HCT116 (cell line): Measurements from ENCODE around the gene PURB. TPM values are rescaled to one million over a fixed set of nuclear protein-coding genes. Genes with fewer than 3 reads are reported as not detected.

Source experiments
- ATAC-seq: fragments of 200-7000 bp; cut with Tn5 transposase; 2 replicates; pipeline ENCODE4 v1.9.1; 2020; ENCODE audit warnings: mild to moderate bottlenecking, moderate library complexity
- Bru-seq: library from RNA; stranded (reverse); fragments of 400-500 nt; gene quantifications from one replicate; lab custom pipeline; 2021; lab: Mats Ljungman, UMichigan
- BruChase-seq, 2 experiments: library from RNA; stranded (reverse); fragments of 400-500 nt; gene quantifications; one replicate each; lab custom pipeline; 2021; lab: Mats Ljungman, UMichigan
- BruUV-seq: library from RNA; stranded (reverse); fragments of 400-500 nt; replicated peaks from 2 replicates; lab custom pipeline; 2021; lab: Mats Ljungman, UMichigan
- CTCF ChIA-PET: fragments of 300-600 bp; sonication (Branson Sonifier 250); formaldehyde crosslinking; loops from one replicate; lab custom pipeline; 2021; ENCODE audit warnings: antibody characterized with exemption; lab: Charles Lee
- POLR2A ChIA-PET: fragments of 300-600, 350-600 bp; sonication (Branson Sonifier 250); formaldehyde crosslinking; loops from one replicate; lab custom pipeline; 2021; ENCODE audit warnings: antibody characterized with exemption; lab: Charles Lee
- RAD21 ChIA-PET, 2 experiments: fragments of 300-600 bp; sonication (Branson Sonifier 250); formaldehyde crosslinking; loops; one replicate each; lab custom pipeline; 2023; ENCODE audit warnings: low total read pairs in 2 of 2; ENCODE audit not compliant: uncharacterized antibody in 2 of 2, unreplicated experiment in 2 of 2, low non-redundant PET in 1 of 2; lab: Charles Lee
- DNase-seq: peaks from one replicate; pipeline ENCODE4 v3.0.0-alpha.2; 2010; ENCODE audit warnings: low read depth, low spot score
- H2AFZ ChIP-seq: fragments of 200-600 bp; shearing (Covaris generic), sonication (generic); 2 replicates; pipeline ENCODE4 v1.6.1; 2017; ENCODE audit warnings: low read depth, mixed run types, mixed read lengths, antibody characterized with exemption, low read length; ENCODE audit not compliant: poor library complexity, severe bottlenecking
- H3K27ac ChIP-seq: 2 replicates; pipeline ENCODE4 v1.5.1; 2012; ENCODE audit warnings: low read depth, low read length
- H3K27me3 ChIP-seq: fragments of 200-600 bp; sonication (generic); 2 replicates; pipeline ENCODE4 v1.6.1; 2016; ENCODE audit warnings: mixed run types, low read length, mixed read lengths; ENCODE audit not compliant: insufficient read depth
- H3K36me3 ChIP-seq, 2 experiments: fragments of 200-500 bp in 1 of 2; fragments of 200-600 bp in 1 of 2; sonication (Bioruptor generic) in 1 of 2; sonication (generic) in 1 of 2; 2 replicates each; pipeline versions ENCODE4 v1.5.1 to v1.6.1; 2014 to 2016; ENCODE audit warnings: low read length in 2 of 2, inconsistent platforms in 1 of 2, mixed read lengths in 1 of 2, mixed run types in 1 of 2; ENCODE audit not compliant: insufficient read depth in 2 of 2, control insufficient read depth in 1 of 2
- H3K4me1 ChIP-seq, 2 experiments: fragments of 200-600 bp in 1 of 2; sonication (generic) in 1 of 2; 2 replicates each; pipeline versions ENCODE4 v1.5.1 to v1.6.1; 2012 to 2017; ENCODE audit warnings: low read length in 2 of 2, inconsistent platforms in 1 of 2, mild to moderate bottlenecking in 1 of 2, mixed read lengths in 1 of 2, mixed run types in 1 of 2, moderate library complexity in 1 of 2; ENCODE audit not compliant: insufficient read depth in 2 of 2, control insufficient read depth in 1 of 2
- H3K4me2 ChIP-seq: fragments of 200-600 bp; sonication (generic); 2 replicates; pipeline ENCODE4 v1.6.1; 2017; ENCODE audit warnings: mixed run types, low read length, mixed read lengths
- H3K4me3 ChIP-seq, 2 experiments: fragments of 200-600 bp in 1 of 2; sonication (generic) in 1 of 2; replicated peaks in 1 of 2; 2 replicates each; pipeline ENCODE4 v1.5.1; 2011 to 2016; ENCODE audit warnings: low read length in 2 of 2, control low read depth in 1 of 2, low read depth in 1 of 2, mild to moderate bottlenecking in 1 of 2, mixed read lengths in 1 of 2, mixed run types in 1 of 2
- H3K79me2 ChIP-seq: fragments of 200-600 bp; sonication (generic); 2 replicates; pipeline ENCODE4 v1.6.1; 2017; ENCODE audit warnings: mild to moderate bottlenecking, mixed run types, low read length, moderate library complexity, mixed read lengths; ENCODE audit not compliant: insufficient read depth
- H3K9ac ChIP-seq: fragments of 200-600 bp; sonication (generic); 2 replicates; pipeline ENCODE4 v1.6.1; 2016; ENCODE audit warnings: low read length, mixed read lengths
- H3K9me2 ChIP-seq: fragments of 200-600 bp; sonication (generic), shearing (Covaris generic); 2 replicates; pipeline ENCODE4 v1.6.1; 2017; ENCODE audit warnings: mixed run types, mild to moderate bottlenecking, moderate library complexity; ENCODE audit not compliant: insufficient read depth
- H3K9me3 ChIP-seq, 2 experiments: fragments of 200-500 bp in 1 of 2; fragments of 200-600 bp in 1 of 2; sonication (Bioruptor generic) in 1 of 2; sonication (generic) in 1 of 2; 2 replicates each; pipeline ENCODE4 v1.6.1; 2014 to 2017; ENCODE audit warnings: low read length in 2 of 2, mixed read lengths in 2 of 2, inconsistent platforms in 1 of 2, low read depth in 1 of 2, mild to moderate bottlenecking in 1 of 2, mixed run types in 1 of 2, moderate library complexity in 1 of 2; ENCODE audit not compliant: control insufficient read depth in 1 of 2, insufficient read depth in 1 of 2
- H4K20me1 ChIP-seq: fragments of 200-600 bp; sonication (generic), shearing (Covaris generic); 2 replicates; pipeline ENCODE4 v1.6.1; 2017; ENCODE audit warnings: mixed run types, mild to moderate bottlenecking, moderate library complexity; ENCODE audit not compliant: insufficient read depth
- CEBPB ChIP-seq: IDR thresholded peaks from 2 replicates; pipeline ENCODE4 v1.6.1; 2012; ENCODE audit warnings: low read depth
- EGR1 ChIP-seq: IDR thresholded peaks from 2 replicates; pipeline ENCODE4 v1.6.1; 2012; ENCODE audit warnings: low read depth
- ELF1 ChIP-seq: IDR thresholded peaks from 2 replicates; pipeline ENCODE4 v1.6.1; 2012; ENCODE audit warnings: low read depth, borderline replicate concordance
- EZH2 ChIP-seq: fragments of 200-600 bp; sonication (generic); IDR thresholded peaks from 2 replicates; pipeline ENCODE4 v1.6.1; 2017; ENCODE audit warnings: antibody characterized with exemption, mixed run types
- EZH2phosphoT487 ChIP-seq: fragments of 200-600 bp; IDR thresholded peaks from 2 replicates; pipeline ENCODE4 v1.6.1; 2018; ENCODE audit warnings: antibody characterized with exemption, borderline replicate concordance
- FOSL1 ChIP-seq: IDR thresholded peaks from 2 replicates; pipeline ENCODE4 v1.6.1; 2012; ENCODE audit warnings: low read depth
- JUND ChIP-seq: IDR thresholded peaks from 2 replicates; pipeline ENCODE4 v1.6.1; 2012
- POLR2AphosphoS5 ChIP-seq: IDR thresholded peaks from 2 replicates; pipeline ENCODE4 v1.6.1; 2011; ENCODE audit warnings: mild to moderate bottlenecking, low read depth, low read length, moderate library complexity
- SIN3A ChIP-seq: IDR thresholded peaks from 2 replicates; pipeline ENCODE4 v1.6.1; 2012; ENCODE audit warnings: low read depth
- SP1 ChIP-seq: IDR thresholded peaks from 2 replicates; pipeline ENCODE4 v1.6.1; 2012; ENCODE audit warnings: low read depth
- SRF ChIP-seq: IDR thresholded peaks from 2 replicates; pipeline ENCODE4 v1.6.1; 2012; ENCODE audit warnings: low read depth
- TCF7L2 ChIP-seq: IDR thresholded peaks from 2 replicates; pipeline ENCODE4 v1.7.0; 2011; ENCODE audit warnings: borderline replicate concordance, inconsistent platforms; ENCODE audit not compliant: insufficient read depth, insufficient read length; ENCODE audit errors: extremely low read depth
- YY1 ChIP-seq: IDR thresholded peaks from 2 replicates; pipeline ENCODE4 v1.6.1; 2011; ENCODE audit warnings: low read length, low read depth, moderate library complexity, mild to moderate bottlenecking; ENCODE audit not compliant: insufficient replicate concordance; ENCODE audit errors: extremely low read depth
- ZFX ChIP-seq: fragments of 450-650 bp; IDR thresholded peaks from 2 replicates; pipeline ENCODE4 v1.6.1; 2017
- intact Hi-C: fragments of 100-400 bp; cut with micrococcal nuclease; formaldehyde crosslinking; loops from 2 replicates; pipeline ENCODE4 v1.10.0; 2022
- long read RNA-seq: library from polyadenylated mRNA; unstranded; transcript quantifications from one replicate; pipeline ENCODE4 v2.0.0, GENCODE V29; 2021; ENCODE audit not compliant: unreplicated experiment
- polyA plus RNA-seq: library from polyadenylated mRNA; unstranded; fragments of >200 nt; gene quantifications from 2 replicates; pipeline ENCODE4 v1.2.1, GENCODE V29; 2012; ENCODE audit warnings: missing spikeins
- total RNA-seq: library from RNA; stranded (reverse); gene quantifications from one replicate; pipeline ENCODE4 v1.2.1, GENCODE V29; 2021; ENCODE audit not compliant: unreplicated experiment
- TF ChIP-seq, protein P1 (sequence below): IDR thresholded peaks from 2 replicates; pipeline ENCODE4 v1.6.1; 2012; ENCODE audit warnings: low read depth
- TF ChIP-seq, protein P2 (sequence below): IDR thresholded peaks from 2 replicates; pipeline ENCODE4 v1.6.1; 2012
- TF ChIP-seq, protein P3 (sequence below): IDR thresholded peaks from 2 replicates; pipeline ENCODE4 v1.6.1; 2011; ENCODE audit warnings: mild to moderate bottlenecking, low read length, moderate library complexity; ENCODE audit not compliant: insufficient replicate concordance; ENCODE audit errors: extremely low read depth
- TF ChIP-seq, protein P4 (sequence below): IDR thresholded peaks from 2 replicates; pipeline ENCODE4 v1.6.1; 2012

Gene PURB
- total RNA-seq (13.2 TPM), Bru-seq, nascent RNA (percentile 93 among the genes with signal in this experiment), BruChase-seq, experiment 1, labeled RNA remaining after a 6-hour chase (percentile 98 among the genes with signal in this experiment), BruChase-seq, experiment 2, labeled RNA remaining after a 2-hour chase (percentile 98 among the genes with signal in this experiment)
- polyA plus RNA-seq = 2.5 and 3.2 TPM in 2 replicates
- long read RNA-seq, full-length matches to known transcripts = 43 of 43 reads
- long read RNA-seq, partial matches to known transcripts = 0 of 43 reads
- long read RNA-seq, other reads (novel, unspliced or antisense) = 0 of 43 reads

DNA sequence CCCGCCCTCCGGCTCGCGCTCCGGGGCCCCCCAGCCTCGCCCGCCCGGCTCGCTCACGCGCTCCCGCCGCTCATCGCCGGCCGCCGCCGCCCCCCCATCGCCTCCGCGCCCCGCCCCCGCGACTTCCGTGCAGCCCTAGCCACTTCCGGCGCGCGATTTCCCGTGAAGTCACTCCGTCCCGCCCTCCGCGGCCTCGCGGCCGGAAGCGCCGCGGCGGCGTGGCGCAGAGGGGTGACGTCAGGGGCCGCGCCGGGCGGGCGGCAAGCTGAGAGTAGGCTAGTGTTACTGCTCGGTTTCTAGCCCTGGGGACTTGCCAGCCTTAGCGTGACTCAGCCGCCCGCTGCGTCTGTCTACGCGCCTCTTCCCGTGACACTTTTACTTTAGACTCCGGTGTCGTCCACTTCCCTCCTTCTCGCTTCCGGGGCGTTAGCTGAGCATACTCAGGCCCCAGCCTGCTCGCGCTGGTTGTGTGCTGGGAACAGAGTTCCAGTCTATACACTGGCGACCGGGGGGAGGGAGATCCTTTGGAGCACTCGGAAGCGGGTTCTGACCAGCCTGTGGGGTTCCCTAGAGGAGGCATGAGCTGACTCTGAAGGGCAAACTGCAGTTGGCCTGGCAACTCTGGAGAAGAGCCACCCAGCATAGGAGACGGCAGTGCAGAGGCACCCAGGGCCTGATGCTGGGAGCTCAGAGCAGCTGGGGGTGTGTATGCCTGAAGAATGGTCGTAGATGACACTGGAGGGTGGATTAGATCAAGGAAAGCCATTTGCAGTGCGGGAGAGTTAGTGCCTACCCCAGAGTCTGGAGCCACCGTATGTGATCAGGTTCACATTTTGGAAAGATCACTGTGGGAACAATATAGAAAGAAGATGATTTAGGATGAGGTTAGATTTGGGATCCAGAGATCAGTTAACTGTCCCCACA, at the start of gene PURB:
Gene PURB (minus strand): TSS at position 137 of the 924 bp plus-strand sequence. CDS start 182 bp downstream, outside the sequence.
- Histone ChIP-seq H3K4me2 (peak within 1 kb of the TSS; percentile 90), H3K4me3 (peak within 1 kb of the TSS; percentile 63 to 73), H3K9ac (peak within 1 kb of the TSS; percentile 87), H3K79me2 (peaks cover 45% of the 10 kb centered on the region), H3K9me3 (peaks cover 0 to 11% of the 10 kb centered on the region in 2 experiments; a peak in 1 of 4 replicates), H3K27me3 (no peaks in the 10 kb centered on the region), H3K36me3 (peaks cover 0 to 19% of the 10 kb centered on the region in 2 experiments; a peak in 2 of 4 replicates), H2AFZ (no peak within 1 kb of the TSS), H3K9me2 (no peaks in the 10 kb centered on the region), H3K27ac (peak within 1 kb of the TSS; percentile 88), H4K20me1 (no peaks in the 10 kb centered on the region; the same call in 1 of the 2 replicates), H3K4me1 (peaks cover 4 to 27% of the 10 kb centered on the region in 2 experiments)
- ATAC-seq (peak; percentile 94), DNase-seq (peak; percentile 84)
- POLR2A ChIA-PET = interaction anchor here (0.6 to 1.7 kb wide), 4 partner anchors 10 to 38 kb away, joined by 3 to 5 read pairs (median 4); partner anchors contain the start of gene H2AZ2
- TSS peak; percentile 93 for BruUV-seq
- CTCF ChIA-PET = no interaction called here
- RAD21 ChIA-PET = interaction anchor here (0.6 to 0.7 kb wide), 2 partner anchors 34 to 74 kb away, joined by 3 to 4 read pairs; no protein-coding TSS in a partner anchor
- intact Hi-C loops = no loop called here
- TF ChIP-seq ELF1 (peak; percentile 65), YY1 (peak; percentile 67), EZH2 (no peak), JUND (no peak; the same call in 1 of the 2 replicates), POLR2AphosphoS5 (peak; percentile 80), SP1 (peak; percentile 75; the same call in 1 of the 2 replicates), ZFX (peak; percentile 86), EZH2phosphoT487 (no peak), TCF7L2 (peak; percentile 46), CEBPB (no peak), SIN3A (no peak), SRF (peak; percentile 97), FOSL1 (no peak), EGR1 (peak; percentile 77)
- TF ChIP-seq, protein P1, sequence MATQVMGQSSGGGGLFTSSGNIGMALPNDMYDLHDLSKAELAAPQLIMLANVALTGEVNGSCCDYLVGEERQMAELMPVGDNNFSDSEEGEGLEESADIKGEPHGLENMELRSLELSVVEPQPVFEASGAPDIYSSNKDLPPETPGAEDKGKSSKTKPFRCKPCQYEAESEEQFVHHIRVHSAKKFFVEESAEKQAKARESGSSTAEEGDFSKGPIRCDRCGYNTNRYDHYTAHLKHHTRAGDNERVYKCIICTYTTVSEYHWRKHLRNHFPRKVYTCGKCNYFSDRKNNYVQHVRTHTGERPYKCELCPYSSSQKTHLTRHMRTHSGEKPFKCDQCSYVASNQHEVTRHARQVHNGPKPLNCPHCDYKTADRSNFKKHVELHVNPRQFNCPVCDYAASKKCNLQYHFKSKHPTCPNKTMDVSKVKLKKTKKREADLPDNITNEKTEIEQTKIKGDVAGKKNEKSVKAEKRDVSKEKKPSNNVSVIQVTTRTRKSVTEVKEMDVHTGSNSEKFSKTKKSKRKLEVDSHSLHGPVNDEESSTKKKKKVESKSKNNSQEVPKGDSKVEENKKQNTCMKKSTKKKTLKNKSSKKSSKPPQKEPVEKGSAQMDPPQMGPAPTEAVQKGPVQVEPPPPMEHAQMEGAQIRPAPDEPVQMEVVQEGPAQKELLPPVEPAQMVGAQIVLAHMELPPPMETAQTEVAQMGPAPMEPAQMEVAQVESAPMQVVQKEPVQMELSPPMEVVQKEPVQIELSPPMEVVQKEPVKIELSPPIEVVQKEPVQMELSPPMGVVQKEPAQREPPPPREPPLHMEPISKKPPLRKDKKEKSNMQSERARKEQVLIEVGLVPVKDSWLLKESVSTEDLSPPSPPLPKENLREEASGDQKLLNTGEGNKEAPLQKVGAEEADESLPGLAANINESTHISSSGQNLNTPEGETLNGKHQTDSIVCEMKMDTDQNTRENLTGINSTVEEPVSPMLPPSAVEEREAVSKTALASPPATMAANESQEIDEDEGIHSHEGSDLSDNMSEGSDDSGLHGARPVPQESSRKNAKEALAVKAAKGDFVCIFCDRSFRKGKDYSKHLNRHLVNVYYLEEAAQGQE = no peak
- TF ChIP-seq, protein P2, sequence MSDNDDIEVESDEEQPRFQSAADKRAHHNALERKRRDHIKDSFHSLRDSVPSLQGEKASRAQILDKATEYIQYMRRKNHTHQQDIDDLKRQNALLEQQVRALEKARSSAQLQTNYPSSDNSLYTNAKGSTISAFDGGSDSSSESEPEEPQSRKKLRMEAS = peak; percentile 93
- TF ChIP-seq, protein P3, sequence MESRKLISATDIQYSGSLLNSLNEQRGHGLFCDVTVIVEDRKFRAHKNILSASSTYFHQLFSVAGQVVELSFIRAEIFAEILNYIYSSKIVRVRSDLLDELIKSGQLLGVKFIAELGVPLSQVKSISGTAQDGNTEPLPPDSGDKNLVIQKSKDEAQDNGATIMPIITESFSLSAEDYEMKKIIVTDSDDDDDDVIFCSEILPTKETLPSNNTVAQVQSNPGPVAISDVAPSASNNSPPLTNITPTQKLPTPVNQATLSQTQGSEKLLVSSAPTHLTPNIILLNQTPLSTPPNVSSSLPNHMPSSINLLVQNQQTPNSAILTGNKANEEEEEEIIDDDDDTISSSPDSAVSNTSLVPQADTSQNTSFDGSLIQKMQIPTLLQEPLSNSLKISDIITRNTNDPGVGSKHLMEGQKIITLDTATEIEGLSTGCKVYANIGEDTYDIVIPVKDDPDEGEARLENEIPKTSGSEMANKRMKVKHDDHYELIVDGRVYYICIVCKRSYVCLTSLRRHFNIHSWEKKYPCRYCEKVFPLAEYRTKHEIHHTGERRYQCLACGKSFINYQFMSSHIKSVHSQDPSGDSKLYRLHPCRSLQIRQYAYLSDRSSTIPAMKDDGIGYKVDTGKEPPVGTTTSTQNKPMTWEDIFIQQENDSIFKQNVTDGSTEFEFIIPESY = no peak
- TF ChIP-seq, protein P4, sequence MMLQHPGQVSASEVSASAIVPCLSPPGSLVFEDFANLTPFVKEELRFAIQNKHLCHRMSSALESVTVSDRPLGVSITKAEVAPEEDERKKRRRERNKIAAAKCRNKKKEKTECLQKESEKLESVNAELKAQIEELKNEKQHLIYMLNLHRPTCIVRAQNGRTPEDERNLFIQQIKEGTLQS = no peak
